Ovary (tissue), 9 donors: ENCODE results near the gene MYT1. TPM values are rescaled to one million over a fixed set of nuclear protein-coding genes. Genes with fewer than 3 reads are reported as not detected.
"Not testable (repeated sequence)": the region's sequence is repeated elsewhere in the genome, so short reads cannot be mapped to it uniquely, and the experiment has no call there.

Experiments
- DNase-seq, 5 donors: peaks; one replicate each; pipeline ENCODE4 v3.0.0-alpha.2; 2019 to 2020
- H3K27ac ChIP-seq, 2 donors: fragments of 200-600 bp; one replicate each; pipeline versions ENCODE4 v1.5.1 to v1.8.0; 2019 to 2022
- H3K27me3 ChIP-seq: fragments of 200-600 bp; one replicate; pipeline ENCODE4 v1.8.0; 2022
- H3K36me3 ChIP-seq: fragments of 200-600 bp; sonication (generic); one replicate; pipeline ENCODE4 v1.5.1; 2019
- H3K4me1 ChIP-seq: one replicate; pipeline ENCODE4 v1.8.1; 2013; ENCODE audit warnings: mild to moderate bottlenecking, moderate library complexity; ENCODE audit not compliant: insufficient read depth
- H3K4me3 ChIP-seq: fragments of 200-600 bp; sonication (generic); one replicate; pipeline ENCODE4 v1.5.1; 2017
- H3K9me3 ChIP-seq, 2 donors: fragments of 200-600 bp in 1 of 2; sonication (generic) in 1 of 2; one replicate each; pipeline versions ENCODE4 v1.5.1 to v1.8.1; 2013 to 2019; ENCODE audit warnings: mild to moderate bottlenecking in 1 of 2, moderate library complexity in 1 of 2
- EP300 ChIP-seq: sonication (generic); formaldehyde crosslinking; IDR thresholded peaks from one replicate; pipeline ENCODE4 v1.6.1; 2017; ENCODE audit warnings: antibody characterized with exemption
- POLR2A ChIP-seq: fragments of 450-650 bp; IDR thresholded peaks from one replicate; pipeline ENCODE4 v1.6.1; 2017; ENCODE audit warnings: antibody characterized with exemption, mild to moderate bottlenecking, moderate library complexity
- WGBS, 3 donors: extraction: QIAGEN DNeasy Blood & Tissue Kit in 1 of 3; methylation state at CpG; one replicate each; pipeline versions ENCODE4 v1.1.5 to v1.1.7; 2013 to 2017; 5-methylcytosine and 5-hydroxymethylcytosine counted together
- intact Hi-C, 4 donors: fragments of 100-400 bp; cut with DNase I; formaldehyde crosslinking; loops; one replicate each; pipeline versions ENCODE4 v1.11.0 to v1.15.1; 2022 to 2023
- polyA plus RNA-seq, 2 donors: library from polyadenylated mRNA; stranded (reverse); fragments of 200-250 nt in 1 of 2; fragments of 350-450 nt in 1 of 2; fragmentation: Illumina TruSeq in 1 of 2; extraction: RNeasy Lipid Tissue Mini Kit (QIAGEN cat#74804) in 1 of 2; gene quantifications; one replicate each; pipeline ENCODE4 v1.2.3, GENCODE V29; 2013 to 2014
- total RNA-seq, 7 donors: library from RNA; depleted of rRNA in 2 of 7; stranded (reverse); fragments of >200 nt in 2 of 7; fragmentation: NEBNext Ultra II Directional in 3 of 7; extraction: Animal tissue kit (Norgen Biotek cat#: 25700) in 3 of 7; gene quantifications; one replicate each; pipeline versions ENCODE4 v1.1.0 to v1.2.4, GENCODE V29; 2016 to 2023
- TF ChIP-seq, protein P1 (sequence below), 3 donors: fragments of 450-650 bp in 2 of 3; fragments of 200-600 bp in 1 of 3; IDR thresholded peaks; one replicate each; pipeline versions ENCODE4 v1.5.1 to v1.8.0; 2016 to 2022; ENCODE audit warnings: antibody characterized with exemption in 3 of 3, mild to moderate bottlenecking in 1 of 3
- donor health status: DM: no; HTN: no; CAD: no; lungs with moderate emphysema.
- donor health status: DM: no; HTN: no; CAD: no.
- donor health status: Bipolar disorder and iron deficiency.
- donor health status: DM: yes; HTN: yes; CAD: no.
- donor health status: DM: no; HTN: no; CAD: no.
- donor health status: DM: yes; HTN: yes; CAD: no.

Gene MYT1
- total and polyA plus RNA-seq, 9 donors = 0.05 to 0.25 (median 0.13) TPM; not detected in 1

DNA sequence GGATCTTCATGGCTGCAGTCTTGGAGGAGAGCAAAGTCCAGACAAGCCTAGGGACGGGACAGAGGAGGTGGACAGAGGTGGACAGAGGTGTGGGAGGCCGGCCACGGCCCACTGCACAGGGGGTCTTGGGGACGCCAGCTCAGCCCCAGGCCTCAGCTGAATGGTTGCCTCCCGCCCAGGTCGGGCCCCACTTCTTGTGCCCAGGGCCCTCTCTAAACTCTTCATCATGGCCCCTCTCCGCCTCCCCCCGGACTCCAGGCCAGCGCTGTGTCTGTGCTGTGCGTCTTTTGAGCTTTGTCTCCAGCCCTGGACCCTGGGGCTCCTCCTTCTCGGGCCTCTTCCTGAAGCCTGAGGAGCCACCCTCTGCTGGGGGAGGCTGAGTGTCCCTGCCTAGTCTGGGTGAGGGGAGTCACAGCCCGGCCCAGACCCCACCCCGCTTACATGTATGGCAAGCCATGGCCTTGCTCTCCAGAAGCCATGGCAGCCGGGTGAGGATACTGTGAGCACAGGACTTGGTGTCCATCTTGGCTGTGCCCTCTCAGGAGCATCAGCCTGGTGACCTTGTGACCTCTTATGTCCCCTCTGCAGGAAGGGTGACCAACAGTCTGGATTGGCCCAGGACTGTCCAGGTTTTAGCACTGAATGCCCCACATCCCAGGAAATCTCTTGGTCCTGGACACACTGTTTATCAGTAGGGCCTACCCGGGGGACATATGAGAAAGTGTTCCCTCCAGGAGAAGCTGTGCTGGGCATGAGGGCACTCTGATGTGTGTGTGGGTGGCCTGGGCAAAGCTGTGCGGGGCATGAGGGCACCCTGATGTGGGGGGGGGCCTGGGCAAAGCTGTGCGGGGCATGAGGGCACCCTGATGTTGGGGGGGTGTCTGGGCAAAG is 47.5 kb upstream of the MYT1 start:
- intact Hi-C loops = loop anchor here in 1 of 4 donors (10.0 kb wide), 1 partner anchor 82 kb away; the partner anchor contains the start of gene C20orf204
- Histone ChIP-seq H3K27me3 (no peaks in the 10 kb centered on the region), H3K4me1 (peaks cover 2% of the 10 kb centered on the region), H3K36me3 (no peaks in the 10 kb centered on the region), H3K9me3 (no peaks in the 10 kb centered on the region), H3K27ac (no peak overlapping the region), H3K4me3 (no peak overlapping the region)
- no peak for TF ChIP-seq POLR2A
- TF ChIP-seq, protein P1, sequence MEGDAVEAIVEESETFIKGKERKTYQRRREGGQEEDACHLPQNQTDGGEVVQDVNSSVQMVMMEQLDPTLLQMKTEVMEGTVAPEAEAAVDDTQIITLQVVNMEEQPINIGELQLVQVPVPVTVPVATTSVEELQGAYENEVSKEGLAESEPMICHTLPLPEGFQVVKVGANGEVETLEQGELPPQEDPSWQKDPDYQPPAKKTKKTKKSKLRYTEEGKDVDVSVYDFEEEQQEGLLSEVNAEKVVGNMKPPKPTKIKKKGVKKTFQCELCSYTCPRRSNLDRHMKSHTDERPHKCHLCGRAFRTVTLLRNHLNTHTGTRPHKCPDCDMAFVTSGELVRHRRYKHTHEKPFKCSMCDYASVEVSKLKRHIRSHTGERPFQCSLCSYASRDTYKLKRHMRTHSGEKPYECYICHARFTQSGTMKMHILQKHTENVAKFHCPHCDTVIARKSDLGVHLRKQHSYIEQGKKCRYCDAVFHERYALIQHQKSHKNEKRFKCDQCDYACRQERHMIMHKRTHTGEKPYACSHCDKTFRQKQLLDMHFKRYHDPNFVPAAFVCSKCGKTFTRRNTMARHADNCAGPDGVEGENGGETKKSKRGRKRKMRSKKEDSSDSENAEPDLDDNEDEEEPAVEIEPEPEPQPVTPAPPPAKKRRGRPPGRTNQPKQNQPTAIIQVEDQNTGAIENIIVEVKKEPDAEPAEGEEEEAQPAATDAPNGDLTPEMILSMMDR (IDR thresholded peaks at IDR 0.05) = no peak
- no peak for TF ChIP-seq EP300
- 72 to 81% (median 79%) methylated on average over 16 to 17 of the region's 17 CpGs for WGBS, 3 donors
- peak in 2 of 5 donors; percentile 4 to 18 for DNase-seq

DNA sequence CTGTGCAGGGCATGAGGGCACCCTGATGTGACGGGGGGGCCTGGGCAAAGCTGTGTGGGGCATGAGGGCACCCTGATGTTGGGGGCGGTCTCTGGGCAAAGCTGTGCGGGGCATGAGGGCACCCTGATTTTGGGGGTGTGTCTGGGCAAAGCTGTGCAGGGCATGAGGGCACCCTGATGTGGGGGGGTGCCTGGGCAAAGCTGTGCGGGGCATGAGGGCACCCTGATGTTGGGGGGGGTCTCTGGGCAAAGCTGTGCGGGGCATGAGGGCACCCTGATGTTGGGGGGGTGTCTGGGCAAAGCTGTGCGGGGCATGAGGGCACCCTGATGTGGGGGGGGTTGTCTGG is 46.8 kb upstream of the MYT1 start:
- H3K4me1 ChIP-seq, DNase-seq, H3K27ac ChIP-seq, H3K27me3 ChIP-seq, H3K4me3 ChIP-seq, H3K36me3 ChIP-seq, H3K9me3 ChIP-seq: not testable (repeated sequence)
- 72 to 87% (median 83%) methylated on average over 2 to 5 of the region's 6 CpGs for WGBS, 3 donors
- intact Hi-C loops = loop anchor here in 1 of 4 donors (10.0 kb wide), 1 partner anchor 83 kb away; the partner anchor contains the start of gene C20orf204

DNA sequence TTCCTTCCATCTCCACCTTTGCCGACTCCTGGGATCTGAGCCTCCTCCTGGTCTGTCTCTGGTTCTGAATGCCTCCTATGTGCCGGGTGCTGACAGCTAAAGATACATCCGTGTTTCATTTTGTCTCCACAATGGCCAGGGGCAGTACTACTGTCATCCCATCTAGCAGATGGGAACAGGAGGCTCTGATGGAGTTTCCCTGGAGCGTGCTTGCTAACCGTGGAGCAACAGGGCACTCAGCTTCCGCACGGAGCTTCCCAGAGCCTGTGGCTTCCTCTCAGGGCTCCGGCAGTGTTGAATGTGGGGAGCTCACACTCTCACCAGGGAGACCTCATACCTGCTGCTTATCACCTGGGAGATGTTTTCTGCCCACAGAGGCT is 45.0 kb upstream of the MYT1 start:
- Histone ChIP-seq H3K4me1 (peaks cover 2% of the 10 kb centered on the region), H3K4me3 (no peak overlapping the region), H3K9me3 (no peaks in the 10 kb centered on the region), H3K27ac (no peak overlapping the region), H3K36me3 (no peaks in the 10 kb centered on the region), H3K27me3 (no peaks in the 10 kb centered on the region)
- DNase-seq = no peak
- TF ChIP-seq, protein P1 (IDR thresholded peaks at IDR 0.05) = no peak
- TF ChIP-seq POLR2A = no peak
- no peak for TF ChIP-seq EP300
- WGBS, 3 donors = 68 to 76% (median 69%) methylated on average over 8 of the region's 8 CpGs
- intact Hi-C loops = loop anchor here in 1 of 4 donors (10.0 kb wide), 1 partner anchor 84 kb away; the partner anchor contains the start of gene C20orf204

DNA sequence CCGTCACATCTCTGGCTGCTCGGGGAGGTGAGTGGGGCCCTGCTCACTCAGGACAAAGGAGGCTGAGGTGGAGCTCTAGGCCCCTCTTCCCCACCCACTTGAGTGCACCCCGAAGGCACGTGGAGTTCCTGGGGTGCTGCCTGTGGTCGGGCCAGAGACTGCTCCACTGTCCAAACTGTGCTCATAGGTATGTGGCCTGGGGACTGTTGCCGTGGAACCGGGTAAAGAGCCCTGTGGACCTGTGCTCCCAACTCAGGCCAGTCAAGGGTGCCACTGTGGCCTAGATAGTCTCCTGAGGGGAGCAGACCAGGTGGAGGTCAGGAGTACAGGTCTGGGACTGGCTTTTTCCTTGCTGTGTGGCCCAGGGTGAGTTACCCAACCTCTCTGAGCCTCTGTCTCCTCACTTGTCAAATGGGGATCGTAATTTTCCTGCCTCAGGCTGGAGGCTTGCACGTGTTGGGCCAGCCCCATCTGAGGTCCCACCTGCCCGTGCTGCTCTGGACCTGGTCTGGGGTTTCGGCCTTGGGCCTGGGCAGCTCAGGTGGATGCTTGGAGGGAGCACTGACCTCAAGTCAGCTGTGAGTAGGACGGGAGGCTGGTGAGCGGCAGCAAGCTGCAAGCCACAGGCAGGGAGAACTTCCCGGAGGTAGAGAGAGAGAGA is 44.4 kb upstream of the MYT1 start:
- intact Hi-C loops = loop anchor here in 1 of 4 donors (10.0 kb wide), 1 partner anchor 85 kb away; the partner anchor contains the start of gene C20orf204

More for the DNA sequence above, 44.4 kb upstream of the MYT1 start:
- Histone ChIP-seq H3K9me3 (no peaks in the 10 kb centered on the region), H3K4me3 (no peak overlapping the region), H3K27me3 (no peaks in the 10 kb centered on the region), H3K27ac (no peak overlapping the region), H3K36me3 (no peaks in the 10 kb centered on the region), H3K4me1 (peaks cover 2% of the 10 kb centered on the region)
- DNase-seq = peak in 2 of 5 donors; percentile 6 to 31
- 51 to 57% (median 53%) methylated on average over 14 of the region's 14 CpGs for WGBS, 3 donors
- TF ChIP-seq EP300 (no peak), POLR2A (no peak)
- TF ChIP-seq, protein P1 (IDR thresholded peaks at IDR 0.05) = no peak
